Measurements from ENCODE around the gene TBRG1. TPM values are rescaled to one million over a fixed set of nuclear protein-coding genes. Genes with fewer than 3 reads are reported as not detected.

Gene TBRG1
- total RNA-seq, 1 donor from 2014 or later, result 29.7 TPM

GRCh38 chr11:124643605-124644425 lies 21.2 kb downstream of the TBRG1 start:
- intact Hi-C loops (cut with DNase I), result no loop called here
- H3K9me3 ChIP-seq, result no peaks in the 10 kb centered on the region
- H3K27me3 ChIP-seq, result no peaks in the 10 kb centered on the region
- no peak overlapping the region for H3K27ac ChIP-seq
- DNase-seq (ENCODE audit: extremely low spot score in 2 of 2), result no peak
- H3K36me3 ChIP-seq, result no peaks in the 10 kb centered on the region
- H3K4me1 ChIP-seq, result no peaks in the 10 kb centered on the region
- TF ChIP-seq POLR2AphosphoS5 (IDR thresholded peaks at IDR 0.05; ENCODE audit: insufficient read depth in 1 of 2, low read depth in 1 of 2) (no peak), CTCF (IDR thresholded peaks at IDR 0.05) (no peak), POLR2A (IDR thresholded peaks at IDR 0.05) (no peak)
- no peak overlapping the region for H3K4me3 ChIP-seq

- intact Hi-C loops (cut with DNase I), result no loop called here
- Histone ChIP-seq H3K4me1 (no peaks in the 10 kb centered on the region), H3K4me3 (no peak overlapping the region), H3K36me3 (no peaks in the 10 kb centered on the region), H3K9me3 (no peaks in the 10 kb centered on the region), H3K27ac (no peak overlapping the region), H3K27me3 (no peaks in the 10 kb centered on the region)
- no peak for DNase-seq (ENCODE audit: extremely low spot score in 2 of 2)
- TF ChIP-seq POLR2A (IDR thresholded peaks at IDR 0.05) (no peak), CTCF (IDR thresholded peaks at IDR 0.05) (peak; percentile 55 to 72 (median 58))
Observed at GRCh38 chr11:124644426-124645280, 22.0 kb downstream of the TBRG1 start.

- intact Hi-C loops (cut with DNase I), result no loop called here
- no peaks in the 10 kb centered on the region for H3K36me3 ChIP-seq
Observed at GRCh38 chr11:124646148-124646547, 23.5 kb downstream of the TBRG1 start.

GRCh38 chr11:124648610-124649009 lies 25.9 kb downstream of the TBRG1 start:
- Histone ChIP-seq H3K4me3 (no peak overlapping the region), H3K27me3 (no peaks in the 10 kb centered on the region), H3K27ac (no peak overlapping the region), H3K4me1 (no peaks in the 10 kb centered on the region), H3K36me3 (no peaks in the 10 kb centered on the region), H3K9me3 (no peaks in the 10 kb centered on the region)
- no peak for TF ChIP-seq POLR2A (IDR thresholded peaks at IDR 0.05)
- TF ChIP-seq CTCF (IDR thresholded peaks at IDR 0.05), result no peak
- TF ChIP-seq POLR2AphosphoS5 (IDR thresholded peaks at IDR 0.05; ENCODE audit: insufficient read depth in 1 of 2, low read depth in 1 of 2), result no peak
- no peak for DNase-seq (ENCODE audit: extremely low spot score in 2 of 2)
- intact Hi-C loops (cut with DNase I), result no loop called here

More at GRCh38 chr11:124646148-124646547, 23.5 kb downstream of the TBRG1 start:
- no peaks in the 10 kb centered on the region for H3K27me3 ChIP-seq
- no peak overlapping the region for H3K4me3 ChIP-seq
- no peaks in the 10 kb centered on the region for H3K4me1 ChIP-seq
- no peak overlapping the region for H3K27ac ChIP-seq
- TF ChIP-seq CTCF (IDR thresholded peaks at IDR 0.05), result no peak
- no peak for TF ChIP-seq POLR2AphosphoS5 (IDR thresholded peaks at IDR 0.05; ENCODE audit: insufficient read depth in 1 of 2, low read depth in 1 of 2)
- TF ChIP-seq POLR2A (IDR thresholded peaks at IDR 0.05), result no peak
- no peak for DNase-seq (ENCODE audit: extremely low spot score in 2 of 2)
- H3K9me3 ChIP-seq, result no peaks in the 10 kb centered on the region
